HL-60 (cell line): Measurements from ENCODE around the gene ENPP6.

Experiments
- POLR2AphosphoS5 ChIP-seq: IDR thresholded peaks from 2 replicates; pipeline ENCODE4 v1.6.1; 2012; ENCODE audit warnings: low read depth
- SPI1 ChIP-seq: IDR thresholded peaks from 2 replicates; pipeline ENCODE4 v1.6.1; 2012; ENCODE audit warnings: low read depth, mild to moderate bottlenecking, borderline replicate concordance
- TF ChIP-seq, protein P1 (sequence below): IDR thresholded peaks from one replicate; pipeline ENCODE4 v1.5.1; 2011; ENCODE audit warnings: low read length, control low read depth, inconsistent platforms; ENCODE audit not compliant: insufficient read depth

- TF ChIP-seq, protein P1, sequence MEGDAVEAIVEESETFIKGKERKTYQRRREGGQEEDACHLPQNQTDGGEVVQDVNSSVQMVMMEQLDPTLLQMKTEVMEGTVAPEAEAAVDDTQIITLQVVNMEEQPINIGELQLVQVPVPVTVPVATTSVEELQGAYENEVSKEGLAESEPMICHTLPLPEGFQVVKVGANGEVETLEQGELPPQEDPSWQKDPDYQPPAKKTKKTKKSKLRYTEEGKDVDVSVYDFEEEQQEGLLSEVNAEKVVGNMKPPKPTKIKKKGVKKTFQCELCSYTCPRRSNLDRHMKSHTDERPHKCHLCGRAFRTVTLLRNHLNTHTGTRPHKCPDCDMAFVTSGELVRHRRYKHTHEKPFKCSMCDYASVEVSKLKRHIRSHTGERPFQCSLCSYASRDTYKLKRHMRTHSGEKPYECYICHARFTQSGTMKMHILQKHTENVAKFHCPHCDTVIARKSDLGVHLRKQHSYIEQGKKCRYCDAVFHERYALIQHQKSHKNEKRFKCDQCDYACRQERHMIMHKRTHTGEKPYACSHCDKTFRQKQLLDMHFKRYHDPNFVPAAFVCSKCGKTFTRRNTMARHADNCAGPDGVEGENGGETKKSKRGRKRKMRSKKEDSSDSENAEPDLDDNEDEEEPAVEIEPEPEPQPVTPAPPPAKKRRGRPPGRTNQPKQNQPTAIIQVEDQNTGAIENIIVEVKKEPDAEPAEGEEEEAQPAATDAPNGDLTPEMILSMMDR: no peak
- no peak for TF ChIP-seq SPI1
- no peak for TF ChIP-seq POLR2AphosphoS5
These were observed 65.6 kb downstream of the ENPP6 start for GRCh38 chr4:184151988-184152485.
